Adipocyte (in vitro differentiated cells): ENCODE data around the gene CHKB.

Experiments used
- DNase-seq: peaks from one replicate; pipeline ENCODE4 v3.0.0-alpha.2; 2015; ENCODE audit warnings: low read depth
- H3K27me3 ChIP-seq: replicated peaks from 2 replicates; pipeline ENCODE4 v1.7.0; 2013; ENCODE audit warnings: mild to moderate bottlenecking, low read length, moderate library complexity; ENCODE audit not compliant: control insufficient read depth, insufficient read depth
- H3K36me3 ChIP-seq: 2 replicates; pipeline ENCODE4 v1.7.0; 2013; ENCODE audit warnings: low read length, mild to moderate bottlenecking, moderate library complexity; ENCODE audit not compliant: control insufficient read depth, insufficient read depth, severe bottlenecking
- H3K4me1 ChIP-seq: 2 replicates; pipeline ENCODE4 v1.7.0; 2013; ENCODE audit warnings: mild to moderate bottlenecking, low read length, moderate library complexity; ENCODE audit not compliant: control insufficient read depth, insufficient read depth
- H3K4me3 ChIP-seq: 2 replicates; pipeline ENCODE4 v1.7.0; 2013; ENCODE audit warnings: mild to moderate bottlenecking, low read length, moderate library complexity
- H3K9ac ChIP-seq: 2 replicates; pipeline ENCODE4 v1.7.0; 2013; ENCODE audit warnings: mild to moderate bottlenecking, low read length, moderate library complexity
- H3K9me3 ChIP-seq: 2 replicates; pipeline ENCODE4 v1.7.0; 2013; ENCODE audit warnings: mild to moderate bottlenecking, low read length, moderate library complexity; ENCODE audit not compliant: control insufficient read depth

The CHKB gene

GRCh38 chr22:50603511-50604255 is 21.0 kb upstream of the CHKB start:
- Histone ChIP-seq H3K4me1 (peaks cover 9% of the 10 kb centered on the region), H3K36me3 (no peaks in the 10 kb centered on the region), H3K27me3 (peaks cover 50% of the 10 kb centered on the region), H3K9ac (no peak overlapping the region), H3K4me3 (no peak overlapping the region), H3K9me3 (no peaks in the 10 kb centered on the region)
- DNase-seq, result no peak

- H3K9ac ChIP-seq, result no peak overlapping the region
- H3K4me3 ChIP-seq, result no peak overlapping the region
- DNase-seq, result no peak
- H3K9me3 ChIP-seq, result no peaks in the 10 kb centered on the region
- H3K4me1 ChIP-seq, result peaks cover 9% of the 10 kb centered on the region
- no peaks in the 10 kb centered on the region for H3K36me3 ChIP-seq
- H3K27me3 ChIP-seq, result peaks cover 47% of the 10 kb centered on the region
These were observed 19.7 kb upstream of the CHKB start for GRCh38 chr22:50602338-50602700.

GRCh38 chr22:50601669-50602337 is 19.2 kb upstream of the CHKB start:
- H3K9me3 ChIP-seq, result no peaks in the 10 kb centered on the region
- peaks cover 4% of the 10 kb centered on the region for H3K36me3 ChIP-seq
- peaks cover 42% of the 10 kb centered on the region for H3K27me3 ChIP-seq
- DNase-seq, result no peak
- H3K4me1 ChIP-seq, result peaks cover 9% of the 10 kb centered on the region
- H3K4me3 ChIP-seq, result no peak overlapping the region
- H3K9ac ChIP-seq, result no peak overlapping the region

GRCh38 chr22:50600967-50601668 is 18.5 kb upstream of the CHKB start:
- Histone ChIP-seq H3K27me3 (peaks cover 38% of the 10 kb centered on the region), H3K36me3 (peaks cover 6% of the 10 kb centered on the region), H3K4me1 (peaks cover 9% of the 10 kb centered on the region), H3K9ac (no peak overlapping the region), H3K9me3 (no peaks in the 10 kb centered on the region), H3K4me3 (no peak overlapping the region)
- DNase-seq, result no peak

GRCh38 chr22:50600538-50600937 is 17.9 kb upstream of the CHKB start, which contains the start of gene MAPK8IP2:
Gene MAPK8IP2, plus strand, starts transcription at chr22:50600793. Its CDS starts 26 bp downstream, at chr22:50600819.
- peaks cover 6% of the 10 kb centered on the region for H3K36me3 ChIP-seq
- peak; percentile 20 for DNase-seq
- H3K9ac ChIP-seq, result no peak within 1 kb of the TSS
- peaks cover 9% of the 10 kb centered on the region for H3K4me1 ChIP-seq
- H3K4me3 ChIP-seq, result no peak within 1 kb of the TSS
- H3K27me3 ChIP-seq, result peaks cover 34% of the 10 kb centered on the region
- H3K9me3 ChIP-seq, result no peaks in the 10 kb centered on the region

GRCh38 chr22:50599816-50600455 is 17.3 kb upstream of the CHKB start:
- no peak overlapping the region for H3K9ac ChIP-seq
- peaks cover 9% of the 10 kb centered on the region for H3K4me1 ChIP-seq
- peak; percentile 74 for DNase-seq
- H3K27me3 ChIP-seq, result peaks cover 28% of the 10 kb centered on the region
- H3K36me3 ChIP-seq, result peaks cover 6% of the 10 kb centered on the region
- H3K4me3 ChIP-seq, result no peak overlapping the region
- H3K9me3 ChIP-seq, result no peaks in the 10 kb centered on the region

- Histone ChIP-seq H3K9ac (no peak overlapping the region), H3K27me3 (peaks cover 13% of the 10 kb centered on the region), H3K36me3 (peaks cover 6% of the 10 kb centered on the region), H3K4me1 (peaks cover 2% of the 10 kb centered on the region), H3K4me3 (no peak overlapping the region), H3K9me3 (no peaks in the 10 kb centered on the region)
- no peak for DNase-seq
These were observed 14.4 kb upstream of the CHKB start for GRCh38 chr22:50597097-50597496.

GRCh38 chr22:50595189-50595588 is 12.5 kb upstream of the CHKB start:
- peaks cover 6% of the 10 kb centered on the region for H3K36me3 ChIP-seq
- H3K27me3 ChIP-seq, result peaks cover 7% of the 10 kb centered on the region
- no peaks in the 10 kb centered on the region for H3K4me1 ChIP-seq
- DNase-seq, result no peak
- no peak overlapping the region for H3K9ac ChIP-seq
- no peaks in the 10 kb centered on the region for H3K9me3 ChIP-seq
- H3K4me3 ChIP-seq, result no peak overlapping the region

- no peak overlapping the region for H3K4me3 ChIP-seq
These were observed 4.8 kb upstream of the CHKB start for GRCh38 chr22:50587407-50587806.

GRCh38 chr22:50586416-50586815 is 3.8 kb upstream of the CHKB start:
- H3K36me3 ChIP-seq, result no peaks in the 10 kb centered on the region
- H3K27me3 ChIP-seq, result no peaks in the 10 kb centered on the region
- no peak overlapping the region for H3K9ac ChIP-seq
- no peak for DNase-seq
- H3K4me1 ChIP-seq, result peaks cover 13% of the 10 kb centered on the region
- no peak overlapping the region for H3K4me3 ChIP-seq
- H3K9me3 ChIP-seq, result no peaks in the 10 kb centered on the region

More at GRCh38 chr22:50587407-50587806, 4.8 kb upstream of the CHKB start:
- no peaks in the 10 kb centered on the region for H3K27me3 ChIP-seq
- no peaks in the 10 kb centered on the region for H3K36me3 ChIP-seq
- no peaks in the 10 kb centered on the region for H3K9me3 ChIP-seq
- no peak overlapping the region for H3K9ac ChIP-seq
- peaks cover 6% of the 10 kb centered on the region for H3K4me1 ChIP-seq
- DNase-seq, result no peak

- Histone ChIP-seq H3K9ac (no peak overlapping the region), H3K4me3 (no peak overlapping the region), H3K9me3 (no peaks in the 10 kb centered on the region), H3K4me1 (peaks cover 15% of the 10 kb centered on the region), H3K27me3 (no peaks in the 10 kb centered on the region), H3K36me3 (no peaks in the 10 kb centered on the region)
- no peak for DNase-seq
These were observed 3.1 kb upstream of the CHKB start for GRCh38 chr22:50585781-50586180.
